ENCODE data around the gene NPC1.
"Not testable (repeated sequence)": the region's sequence is repeated elsewhere in the genome, so short reads cannot be mapped to it uniquely, and the experiment has no call there.

The NPC1 gene

GRCh38 chr18:23608211-23608610 lies 21.9 kb upstream of the NPC1 start:
- DNase-seq: no peak

GRCh38 chr18:23605941-23606340 lies 19.6 kb upstream of the NPC1 start:
- no peak for DNase-seq

DNA sequence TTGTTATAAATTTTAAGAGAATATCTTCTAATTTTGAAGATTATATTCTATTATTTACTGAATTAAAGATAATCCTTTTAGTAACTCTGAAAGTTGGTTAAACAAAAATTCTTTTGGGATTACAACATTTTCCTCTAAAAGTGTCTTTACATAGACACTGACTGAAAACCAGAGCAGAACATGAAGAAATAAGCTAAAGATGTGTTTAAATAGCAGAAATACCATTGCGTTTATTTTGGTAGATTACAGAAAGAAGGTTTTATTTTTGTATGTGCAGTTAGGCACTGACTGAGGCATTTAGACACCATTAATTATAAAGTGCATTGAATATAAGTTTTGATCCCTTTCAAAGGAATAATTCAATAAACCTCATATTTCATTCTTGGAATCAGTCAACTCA lies 13.5 kb upstream of the NPC1 start:
- DNase-seq: no peak

DNA sequence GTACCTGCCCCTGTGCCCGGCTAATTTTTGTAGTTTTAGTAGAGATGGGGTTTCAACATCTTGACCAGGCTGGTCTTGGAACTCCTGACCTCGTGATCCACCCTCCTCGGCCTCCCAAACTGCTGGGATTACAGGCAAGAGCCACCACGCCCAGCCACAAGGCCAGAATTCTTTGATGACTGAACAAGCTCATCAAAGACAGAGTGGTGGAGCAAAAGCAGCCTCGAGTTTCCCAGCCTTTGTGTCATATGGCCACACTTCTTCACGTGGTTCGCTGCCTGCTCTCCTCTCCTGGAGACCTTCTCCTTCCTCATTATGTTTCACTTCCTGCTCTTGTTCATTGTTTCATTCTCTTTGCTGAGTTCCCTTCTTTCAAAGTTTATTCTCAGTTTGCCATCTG lies 9.9 kb upstream of the NPC1 start:
- no peak for DNase-seq

DNA sequence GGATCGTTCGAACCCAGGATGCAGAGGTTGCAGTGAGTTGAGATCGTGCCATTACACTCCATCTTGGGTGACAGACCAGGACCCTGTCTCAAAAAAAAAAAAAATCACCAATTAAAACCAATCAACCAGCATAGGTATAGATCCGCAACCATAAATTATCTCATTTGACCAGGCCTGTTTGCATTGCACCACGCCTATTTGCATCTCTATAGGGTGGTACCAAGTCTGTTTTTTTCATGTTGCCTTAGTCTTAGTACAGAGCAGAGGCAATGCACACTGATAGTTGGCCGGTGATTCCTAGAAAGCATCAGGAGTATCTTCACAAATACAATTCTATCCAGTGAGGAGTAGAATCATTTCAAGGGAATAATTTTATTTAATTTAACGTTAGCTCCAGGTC lies 9.3 kb upstream of the NPC1 start:
- no peak for DNase-seq

- DNase-seq: no peak
These were observed 7.4 kb upstream of the NPC1 start for GRCh38 chr18:23593720-23594119.

DNA sequence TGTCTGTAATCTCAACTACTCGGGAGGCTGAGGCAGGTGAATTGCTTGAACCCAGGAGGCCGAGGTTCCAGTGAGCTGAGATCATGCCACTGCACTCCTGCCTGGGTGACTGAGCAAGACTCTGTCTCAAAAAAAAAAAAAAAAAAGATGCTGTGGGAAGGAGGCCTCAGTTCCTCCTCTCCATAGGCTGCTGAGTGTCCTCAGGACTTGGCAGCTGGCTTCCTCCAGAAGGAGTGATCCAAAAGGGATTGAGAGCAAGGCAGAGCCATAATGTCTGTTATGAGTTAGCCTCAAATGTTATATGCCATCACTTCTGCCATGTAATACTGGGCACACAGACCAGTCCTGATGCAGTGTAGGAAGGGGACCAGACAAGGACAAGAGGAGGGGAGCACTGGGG lies 6.6 kb upstream of the NPC1 start:
- no peak for DNase-seq

DNA sequence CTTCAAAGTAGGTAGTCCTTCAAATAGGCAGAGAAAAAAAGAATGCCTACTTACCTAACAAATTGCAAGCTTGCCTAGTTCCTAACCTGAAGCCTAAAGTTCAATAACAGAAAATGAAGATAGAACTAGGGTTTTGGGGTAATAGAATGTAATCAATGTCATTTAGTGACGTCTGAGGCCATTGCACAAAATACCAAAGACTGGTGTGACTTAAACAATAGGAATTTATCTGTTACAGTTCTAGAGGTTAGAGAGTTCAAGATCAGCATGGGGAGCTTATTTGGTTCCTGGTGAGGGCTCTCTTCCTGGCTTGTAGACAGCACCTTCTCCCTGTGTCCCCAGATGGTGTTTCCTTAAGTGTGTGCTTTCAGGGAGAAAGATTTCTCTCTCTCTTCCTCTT lies 4.7 kb upstream of the NPC1 start:
- DNase-seq: no peak

DNA sequence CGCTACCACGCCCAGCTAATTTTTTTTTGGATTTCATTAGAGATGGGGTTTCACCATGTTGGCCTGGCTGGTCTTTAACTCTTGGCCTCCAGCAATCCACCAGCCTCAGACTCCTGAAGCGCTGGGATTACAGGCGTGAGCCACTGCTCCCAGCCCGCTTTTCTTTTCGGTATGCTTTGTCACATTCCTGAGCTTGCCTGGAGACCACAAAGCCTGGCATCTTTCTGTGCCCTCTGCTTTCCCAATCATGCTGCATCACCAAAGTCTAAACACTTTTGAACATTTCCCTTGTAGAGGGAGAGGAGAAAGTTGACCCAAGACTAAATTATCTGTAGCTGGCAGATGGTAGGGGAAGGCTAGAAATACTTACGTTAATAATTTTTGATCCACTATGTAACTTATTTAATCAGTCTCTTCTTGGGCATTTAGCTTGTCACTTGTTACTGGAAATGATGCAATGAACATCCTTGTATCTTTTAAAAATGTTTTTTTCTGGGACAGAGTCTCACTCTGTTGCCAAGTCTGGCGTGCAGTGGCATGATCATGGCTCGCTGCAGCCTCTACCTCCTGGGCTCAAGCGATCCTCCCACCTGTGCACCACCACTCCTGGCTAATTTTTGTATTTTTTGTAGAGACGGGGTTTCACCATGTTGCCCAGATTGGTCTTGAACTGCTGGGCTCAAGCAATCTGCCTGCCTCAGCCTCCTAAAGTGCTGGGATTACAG lies 2.7 kb upstream of the NPC1 start:
- no peak for DNase-seq

- DNase-seq: no peak
These were observed 925 bp upstream of the NPC1 start for GRCh38 chr18:23587220-23587642.

DNA sequence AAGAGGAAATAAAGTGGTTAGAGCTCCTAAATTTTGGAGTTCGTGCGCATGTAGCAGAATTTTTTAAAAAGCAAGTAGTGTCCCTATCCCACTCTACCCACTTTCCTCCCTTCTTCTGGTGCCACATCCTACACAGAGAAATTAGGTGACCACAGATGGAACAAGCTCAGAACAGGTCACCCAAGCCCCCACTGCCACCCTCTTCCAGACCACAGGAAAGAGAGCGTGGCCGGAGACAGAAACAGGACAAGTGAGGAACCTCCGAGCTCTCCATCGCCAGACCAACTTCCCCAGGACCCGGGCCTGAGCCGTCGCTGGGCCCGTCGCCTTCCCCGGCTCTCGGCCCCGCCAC lies 433 bp downstream of the NPC1 start:
- no peak for DNase-seq

- DNase-seq: no peak
These were observed 1.1 kb downstream of the NPC1 start for GRCh38 chr18:23585007-23585871.

DNA sequence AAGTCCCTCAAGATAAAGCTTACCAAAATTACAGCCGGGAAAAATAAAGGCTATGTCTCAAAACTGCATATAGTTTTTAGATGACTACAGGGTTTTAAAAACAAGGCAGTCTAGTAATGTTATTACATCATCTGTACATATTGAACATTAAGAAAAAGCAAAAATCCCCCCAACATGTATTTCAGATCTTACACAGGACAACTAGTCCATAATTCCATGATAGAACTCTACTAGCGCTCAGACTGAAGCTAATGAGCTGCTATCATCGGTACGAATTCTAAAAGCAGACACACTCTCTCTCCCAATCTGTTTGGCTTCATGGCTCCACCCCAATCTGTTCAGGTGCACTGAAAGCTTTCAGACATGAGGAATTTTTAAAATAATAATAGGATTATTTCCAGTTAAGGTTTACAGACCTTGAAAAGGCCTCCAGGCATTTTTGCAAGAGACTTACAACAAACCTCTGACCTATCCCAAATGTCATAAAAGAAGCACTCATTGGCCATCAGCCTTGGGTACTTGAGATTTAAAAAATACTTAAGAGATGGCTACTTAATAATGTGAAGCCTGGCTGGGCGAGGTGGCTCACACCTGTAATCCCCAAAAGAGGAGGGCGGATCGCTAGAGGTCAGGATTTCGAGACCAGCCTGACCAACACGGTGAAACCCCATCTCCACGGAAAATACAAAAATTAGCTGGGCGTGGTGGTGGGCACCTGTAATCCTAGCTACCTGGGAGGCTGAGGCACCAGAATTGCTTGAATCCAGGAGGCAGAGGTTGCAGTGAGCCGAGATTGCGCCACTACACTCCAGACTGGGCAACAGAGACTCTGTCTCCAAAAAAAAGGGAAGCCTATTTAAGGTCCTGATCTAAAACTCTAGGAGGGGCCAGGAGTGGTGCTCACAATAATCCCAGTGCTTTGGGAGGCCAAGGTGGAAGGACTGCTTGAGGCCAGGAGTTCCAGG lies 2.0 kb downstream of the NPC1 start:
- DNase-seq: no peak

GRCh38 chr18:23583071-23583865 lies 3.0 kb downstream of the NPC1 start:
- DNase-seq: no peak

- DNase-seq: no peak
These were observed 5.5 kb downstream of the NPC1 start for GRCh38 chr18:23580677-23581367.

GRCh38 chr18:23578891-23579653 lies 7.2 kb downstream of the NPC1 start:
- no peak for DNase-seq

GRCh38 chr18:23578067-23578701 lies 8.1 kb downstream of the NPC1 start:
- no peak for DNase-seq

DNA sequence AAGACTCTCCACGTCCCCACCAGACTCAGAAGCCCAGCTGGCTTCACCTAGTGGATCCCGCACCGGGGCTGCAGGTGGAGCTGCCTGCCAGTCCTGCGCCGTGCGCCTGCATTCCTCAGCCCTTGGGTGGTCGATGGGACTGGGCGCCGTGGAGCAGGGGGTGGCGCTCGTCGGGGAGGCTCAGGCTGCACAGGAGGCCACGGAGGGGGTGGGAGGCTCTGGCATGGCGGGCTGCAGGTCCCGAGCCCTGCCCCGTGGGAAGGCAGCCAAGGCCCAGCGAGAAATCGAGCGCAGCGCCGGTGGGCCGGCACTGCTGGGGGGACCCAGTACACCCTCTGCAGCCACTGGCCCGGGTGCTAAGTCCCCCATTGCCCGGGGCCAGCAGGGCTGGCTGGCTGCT lies 8.8 kb downstream of the NPC1 start:
- not testable (repeated sequence) for DNase-seq

- DNase-seq: no peak
These were observed 11.0 kb downstream of the NPC1 start for GRCh38 chr18:23575309-23575651.

- DNase-seq: no peak
These were observed 11.5 kb downstream of the NPC1 start for GRCh38 chr18:23574611-23575308.

Measured in NCI-H1092 treated with DMSO at 0.1 percent for 48 hours (cell line).